H1 (cell line): Measurements from ENCODE around the gene MT1X. TPM values are rescaled to one million over a fixed set of nuclear protein-coding genes. Genes with fewer than 3 reads are reported as not detected.
"Not testable (repeated sequence)": the region's sequence is repeated elsewhere in the genome, so short reads cannot be mapped to it uniquely, and the experiment has no call there.

Source experiments
- CTCF ChIA-PET: fragments of 300-600 bp; sonication (Branson Sonifier 250); formaldehyde crosslinking; loops from one replicate; lab custom pipeline; 2021; ENCODE audit not compliant: partially characterized antibody; lab: Charles Lee
- POLR2A ChIA-PET: fragments of 300-600 bp; sonication (Branson Sonifier 250); formaldehyde crosslinking; loops from one replicate; lab custom pipeline; 2021; ENCODE audit warnings: inconsistent platforms; ENCODE audit not compliant: partially characterized antibody; lab: Charles Lee
- DNase-seq, 2 experiments: peaks; one replicate each; pipeline versions ENCODE4 v3.0.0 to v3.0.0-alpha.2; 2010 to 2022; ENCODE audit warnings: low spot score in 2 of 2, low read depth in 1 of 2, mixed read lengths in 1 of 2
- FAIRE-seq: peaks from 2 replicates; lab custom pipeline; 2011; peaks lifted over from hg19 to GRCh38; lab: Jason Lieb, UNC
- H2AFZ ChIP-seq: 2 replicates; pipeline ENCODE4 v1.8.1; 2012; ENCODE audit warnings: low read length, inconsistent platforms
- H2AK5ac ChIP-seq: 2 replicates; pipeline ENCODE4 v1.6.1; 2013; ENCODE audit warnings: low read depth, low read length
- H2BK120ac ChIP-seq: replicated peaks from 2 replicates; pipeline ENCODE3; 2013; ENCODE audit warnings: low read depth, low read length, inconsistent platforms
- H2BK12ac ChIP-seq: 2 replicates; pipeline ENCODE4 v1.6.1; 2013; ENCODE audit warnings: low read depth, low read length
- H2BK15ac ChIP-seq: 2 replicates; pipeline ENCODE4 v1.6.1; 2013; ENCODE audit warnings: low read length
- H2BK20ac ChIP-seq: 2 replicates; pipeline ENCODE4 v1.6.1; 2013; ENCODE audit warnings: low read length
- H2BK5ac ChIP-seq: 2 replicates; pipeline ENCODE4 v1.6.1; 2013; ENCODE audit warnings: low read depth, low read length
- H3K14ac ChIP-seq: 2 replicates; pipeline ENCODE4 v1.6.1; 2013; ENCODE audit warnings: inconsistent platforms; ENCODE audit not compliant: insufficient read length
- H3K18ac ChIP-seq: 2 replicates; pipeline ENCODE4 v1.6.1; 2013; ENCODE audit warnings: low read length; ENCODE audit errors: extremely low read depth
- H3K23ac ChIP-seq: 2 replicates; pipeline ENCODE4 v1.6.1; 2013; ENCODE audit warnings: inconsistent platforms; ENCODE audit not compliant: insufficient read length
- H3K23me2 ChIP-seq: 2 replicates; pipeline ENCODE4 v1.6.1; 2013; ENCODE audit warnings: low read depth, low read length
- H3K27ac ChIP-seq: 2 replicates; pipeline ENCODE4 v1.6.1; 2011; ENCODE audit warnings: low read depth, low read length, inconsistent platforms
- H3K27me3 ChIP-seq, 4 experiments: replicated peaks in 1 of 4; 1 replicate in 1 of 4; 2 replicates in 3 of 4; pipeline versions ENCODE4 v1.6.1 to v1.8.1; 2011 to 2013; ENCODE audit warnings: low read length in 3 of 4, mild to moderate bottlenecking in 3 of 4, inconsistent platforms in 2 of 4, mixed read lengths in 2 of 4, moderate library complexity in 1 of 4; ENCODE audit not compliant: control insufficient read depth in 3 of 4, insufficient read depth in 3 of 4; ENCODE audit errors: extremely low read depth in 1 of 4
- H3K36me3 ChIP-seq, 4 experiments: 2 replicates each; pipeline versions ENCODE4 v1.6.1 to v1.8.1; 2011 to 2013; ENCODE audit warnings: mild to moderate bottlenecking in 4 of 4, low read length in 3 of 4, moderate library complexity in 2 of 4, control low read depth in 1 of 4, inconsistent platforms in 1 of 4; ENCODE audit not compliant: insufficient read depth in 4 of 4, control insufficient read depth in 2 of 4
- H3K4ac ChIP-seq: replicated peaks from 2 replicates; pipeline ENCODE3; 2013; ENCODE audit warnings: low read length, low read depth, mixed read lengths, inconsistent platforms; ENCODE audit not compliant: insufficient read length
- H3K4me1 ChIP-seq, 4 experiments: replicated peaks in 1 of 4; 1 replicate in 1 of 4; 2 replicates in 3 of 4; pipeline versions ENCODE4 v1.6.1 to v1.8.1; 2011 to 2013; ENCODE audit warnings: low read length in 3 of 4, inconsistent platforms in 2 of 4, mixed read lengths in 1 of 4; ENCODE audit not compliant: insufficient read depth in 4 of 4, control insufficient read depth in 3 of 4
- H3K4me2 ChIP-seq, 2 experiments: 2 replicates each; pipeline versions ENCODE4 v1.6.1 to v1.8.1; 2011 to 2013; ENCODE audit warnings: low read depth in 2 of 2, low read length in 2 of 2, control low read depth in 1 of 2, inconsistent platforms in 1 of 2, mild to moderate bottlenecking in 1 of 2; ENCODE audit not compliant: insufficient read depth in 1 of 2
- H3K4me3 ChIP-seq, 4 experiments: fragments of 200-600, 300-600 bp in 1 of 4; sonication (generic), shearing (Covaris generic), sonication (Bioruptor Twin) in 1 of 4; 2 replicates each; pipeline versions ENCODE4 v1.5.1 to v1.8.1; 2011 to 2016; ENCODE audit warnings: low read length in 4 of 4, low read depth in 3 of 4, control low read depth in 2 of 4, inconsistent platforms in 2 of 4, mild to moderate bottlenecking in 2 of 4, mixed read lengths in 1 of 4, moderate library complexity in 1 of 4; ENCODE audit not compliant: insufficient read depth in 2 of 4; ENCODE audit errors: extremely low read depth in 1 of 4
- H3K56ac ChIP-seq: replicated peaks from 2 replicates; pipeline ENCODE3; 2013; ENCODE audit warnings: low read depth, mild to moderate bottlenecking, mixed read lengths, low read length, inconsistent platforms; ENCODE audit not compliant: insufficient read length
- H3K79me1 ChIP-seq: 2 replicates; pipeline ENCODE4 v1.6.1; 2013; ENCODE audit warnings: low read depth, low read length, control low read depth
- H3K79me2 ChIP-seq, 2 experiments: 2 replicates each; pipeline versions ENCODE4 v1.6.1 to v1.8.1; 2012 to 2013; ENCODE audit warnings: low read length in 2 of 2, mild to moderate bottlenecking in 2 of 2, inconsistent platforms in 1 of 2; ENCODE audit not compliant: insufficient read depth in 2 of 2, control insufficient read depth in 1 of 2
- H3K9ac ChIP-seq, 4 experiments: replicated peaks in 1 of 4; 1 replicate in 1 of 4; 2 replicates in 3 of 4; pipeline versions ENCODE4 v1.6.1 to v1.8.1; 2011 to 2013; ENCODE audit warnings: low read depth in 3 of 4, low read length in 3 of 4, control low read depth in 2 of 4, mild to moderate bottlenecking in 2 of 4, moderate library complexity in 2 of 4, inconsistent platforms in 1 of 4; ENCODE audit errors: extremely low read depth in 1 of 4
- H3K9me3 ChIP-seq, 2 experiments: 2 replicates each; pipeline versions ENCODE4 v1.6.1 to v1.8.1; 2012 to 2013; ENCODE audit warnings: mild to moderate bottlenecking in 2 of 2, moderate library complexity in 2 of 2, control low read depth in 1 of 2, inconsistent platforms in 1 of 2, low read depth in 1 of 2, low read length in 1 of 2, mixed read lengths in 1 of 2; ENCODE audit not compliant: insufficient read depth in 2 of 2
- H4K20me1 ChIP-seq, 2 experiments: replicated peaks in 1 of 2; 2 replicates each; pipeline versions ENCODE3 to v1.8.1; 2011 to 2013; ENCODE audit warnings: inconsistent platforms in 2 of 2, low read length in 2 of 2, mild to moderate bottlenecking in 1 of 2; ENCODE audit not compliant: insufficient read depth in 2 of 2, control insufficient read depth in 1 of 2
- H4K5ac ChIP-seq: 2 replicates; pipeline ENCODE4 v1.6.1; 2013; ENCODE audit warnings: low read length, low read depth, mixed read lengths, inconsistent platforms; ENCODE audit not compliant: insufficient read length
- H4K8ac ChIP-seq: 2 replicates; pipeline ENCODE4 v1.8.0; 2013; ENCODE audit warnings: mild to moderate bottlenecking, moderate library complexity, low read length, inconsistent platforms; ENCODE audit not compliant: insufficient read depth; ENCODE audit errors: extremely low read depth
- H4K91ac ChIP-seq: replicated peaks from 2 replicates; pipeline ENCODE3; 2013; ENCODE audit warnings: low read length, mixed read lengths, inconsistent platforms; ENCODE audit not compliant: insufficient read length
- WGBS, 2 experiments: shearing (Covaris generic) in 1 of 2; methylation state at CpG; one replicate each; pipeline versions ENCODE4 v1.1.6 to v1.1.7; 2013 to 2015; ENCODE audit warnings: low lambda C conversion rate in 2 of 2, mixed read lengths in 2 of 2, inconsistent platforms in 1 of 2, low coverage in 1 of 2, missing lambda C conversion rate in 1 of 2; ENCODE audit not compliant: insufficient replicate concordance in 2 of 2, insufficient coverage in 1 of 2, insufficient read length in 1 of 2; ENCODE audit errors: extremely low coverage in 1 of 2, missing lambda C conversion rate in 1 of 2; 5-methylcytosine and 5-hydroxymethylcytosine counted together
- polyA plus RNA-seq, 7 experiments: library from polyadenylated mRNA; depleted of rRNA in 3 of 7; stranded (reverse) in 5 of 7; unstranded in 2 of 7; fragments of >200 nt in 5 of 7; fragments of 200-250 nt in 2 of 7; gene quantifications; 1 replicate in 5 of 7; 2 replicates in 1 of 7; 4 replicates in 1 of 7; pipeline versions ENCODE4 v1.2.1 to v1.2.3, GENCODE V29; 2011 to 2013; ENCODE audit warnings: missing spikeins in 2 of 7, mixed read lengths in 2 of 7
- total RNA-seq: library from RNA; stranded (reverse); fragmentation: NEBNext Ultra II Directional; extraction: Animal tissue kit (Norgen Biotek cat#: 25700); gene quantifications from 2 replicates; pipeline ENCODE4 v1.2.1, GENCODE V29; 2021

The MT1X gene
- total and polyA plus RNA-seq, 2 of the 8 experiments (the other 6 are each of a cell fraction or from before 2014, with no cell fraction given) = 52.4 to 1,060 TPM

DNA sequence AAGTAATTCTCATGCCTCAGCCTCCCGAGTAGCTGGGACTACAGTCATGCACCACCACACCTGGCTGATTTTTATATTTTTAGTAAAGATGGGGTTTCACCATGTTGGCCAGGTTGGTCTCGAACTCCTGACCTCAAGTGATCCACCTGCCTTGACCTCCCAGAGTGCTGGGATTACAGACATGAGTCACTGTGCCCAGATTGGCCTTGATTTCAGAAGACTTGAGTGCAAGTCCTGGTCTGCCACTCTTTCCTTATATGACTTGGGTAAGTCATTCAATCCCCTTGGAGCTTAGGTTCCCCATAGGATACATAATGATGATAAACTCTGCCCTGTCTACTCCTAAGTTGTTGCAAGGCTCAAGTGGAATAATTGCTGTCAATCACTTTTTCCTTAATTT, 35.3 kb downstream of the MT1X start:
- not testable (repeated sequence) for H2BK12ac ChIP-seq, H3K27ac ChIP-seq, H3K23me2 ChIP-seq, H2BK5ac ChIP-seq, H2AK5ac ChIP-seq, H3K79me1 ChIP-seq, DNase-seq, H2BK20ac ChIP-seq, H2AFZ ChIP-seq, H4K91ac ChIP-seq, H3K9ac ChIP-seq, H3K14ac ChIP-seq, H3K56ac ChIP-seq, H4K5ac ChIP-seq, H3K36me3 ChIP-seq, H3K4me3 ChIP-seq, H3K23ac ChIP-seq, H3K27me3 ChIP-seq, H4K20me1 ChIP-seq, H3K9me3 ChIP-seq, H4K8ac ChIP-seq, H3K79me2 ChIP-seq, H3K4me1 ChIP-seq, H2BK15ac ChIP-seq, FAIRE-seq, H3K18ac ChIP-seq, H3K4me2 ChIP-seq, H2BK120ac ChIP-seq, H3K4ac ChIP-seq
- ChIA-PET POLR2A (interaction anchor here (1.4 to 2.4 kb wide), 2 partner anchors 10 to 12 kb away, joined by 4 to 8 read pairs; partner anchors contain the start of gene NUP93), CTCF (interaction anchor here (0.7 to 5.2 kb wide), 3 partner anchors 15 to 184 kb away, joined by 3 to 26 read pairs (median 5); no protein-coding TSS in a partner anchor)
- 86% methylated on average over 2 of the region's 2 CpGs; no CpG with 5 or more reads in 1 of the 2 experiments for WGBS, 2 experiments
